Measurements from ENCODE around the gene GLRA1.

The GLRA1 gene

GRCh38 chr5:151924564-151925301, at the start of gene GLRA1:
TSS of gene GLRA1 (minus strand) at chr5:151924851. CDS start at chr5:151924549, 302 bp downstream.
- peak; percentile 6 for DNase-seq (ENCODE audit: low read depth)

GRCh38 chr5:151970885-151971284, 46.2 kb upstream of the GLRA1 start:
- no peak for DNase-seq (ENCODE audit: low read depth)

GRCh38 chr5:151967865-151968264, 43.2 kb upstream of the GLRA1 start:
- no peak for DNase-seq (ENCODE audit: low read depth)

- DNase-seq (ENCODE audit: low read depth), result no peak
These were observed 41.4 kb upstream of the GLRA1 start for GRCh38 chr5:151966046-151966445.

GRCh38 chr5:151964471-151964870, 39.8 kb upstream of the GLRA1 start:
- DNase-seq (ENCODE audit: low read depth), result no peak

GRCh38 chr5:151961557-151961956, 36.9 kb upstream of the GLRA1 start:
- no peak for DNase-seq (ENCODE audit: low read depth)

- DNase-seq (ENCODE audit: low read depth), result no peak
These were observed 33.5 kb upstream of the GLRA1 start for GRCh38 chr5:151958111-151958510.

- DNase-seq (ENCODE audit: low read depth), result no peak
These were observed 32.1 kb upstream of the GLRA1 start for GRCh38 chr5:151956725-151957124.

GRCh38 chr5:151954255-151954654, 29.6 kb upstream of the GLRA1 start:
- no peak for DNase-seq (ENCODE audit: low read depth)

- DNase-seq (ENCODE audit: low read depth), result no peak
These were observed 29.2 kb upstream of the GLRA1 start for GRCh38 chr5:151953833-151954232.

- no peak for DNase-seq (ENCODE audit: low read depth)
These were observed 27.6 kb upstream of the GLRA1 start for GRCh38 chr5:151952238-151952637.

- no peak for DNase-seq (ENCODE audit: low read depth)
These were observed 26.1 kb upstream of the GLRA1 start for GRCh38 chr5:151950706-151951105.

- no peak for DNase-seq (ENCODE audit: low read depth)
These were observed 25.2 kb upstream of the GLRA1 start for GRCh38 chr5:151949701-151950308.

- no peak for DNase-seq (ENCODE audit: low read depth)
These were observed 24.5 kb upstream of the GLRA1 start for GRCh38 chr5:151949113-151949512.

GRCh38 chr5:151947931-151948608, 23.4 kb upstream of the GLRA1 start:
- DNase-seq (ENCODE audit: low read depth), result no peak

GRCh38 chr5:151937851-151938250, 13.2 kb upstream of the GLRA1 start:
- DNase-seq (ENCODE audit: low read depth), result no peak

- DNase-seq (ENCODE audit: low read depth), result no peak
These were observed 10.6 kb upstream of the GLRA1 start for GRCh38 chr5:151935135-151935695.

- no peak for DNase-seq (ENCODE audit: low read depth)
These were observed 6.6 kb upstream of the GLRA1 start for GRCh38 chr5:151931260-151931659.

- DNase-seq (ENCODE audit: low read depth), result no peak
These were observed 1.5 kb upstream of the GLRA1 start for GRCh38 chr5:151926188-151926587.

GRCh38 chr5:151925340-151925739, 689 bp upstream of the GLRA1 start:
- no peak for DNase-seq (ENCODE audit: low read depth)

- no peak for DNase-seq (ENCODE audit: low read depth)
These were observed 680 bp downstream of the GLRA1 start for GRCh38 chr5:151923866-151924476.

- no peak for DNase-seq (ENCODE audit: low read depth)
These were observed 2.7 kb downstream of the GLRA1 start for GRCh38 chr5:151921916-151922315.

Data from stimulated activated CD8-positive, alpha-beta memory T cell treated with anti-CD3 and anti-CD28 coated beads, Interleukin-15, amount 100 ng/mL, for 1 hour (primary cell).